Astrocyte (in vitro differentiated cells and primary cell): Measurements from ENCODE around the gene TPX2.

Experiments used
- CTCF ChIP-seq: IDR thresholded peaks from 2 replicates; pipeline ENCODE4 v1.5.1; 2011; ENCODE audit warnings: low read depth, mild to moderate bottlenecking, inconsistent platforms, low read length, moderate library complexity; ENCODE audit not compliant: insufficient read depth
- EZH2 ChIP-seq: IDR thresholded peaks from 2 replicates; pipeline ENCODE4 v1.6.1; 2012; ENCODE audit warnings: mild to moderate bottlenecking, low read length, inconsistent platforms; ENCODE audit not compliant: insufficient read depth

- TF ChIP-seq CTCF, result no peak
- no peak for TF ChIP-seq EZH2
These were observed 51.3 kb downstream of the TPX2 start for GRCh38 chr20:31790401-31790800.
